Right cardiac atrium (tissue), 5 donors: ENCODE results near the gene SLC25A36. TPM values are rescaled to one million over a fixed set of nuclear protein-coding genes. Genes with fewer than 3 reads are reported as not detected.
"Not testable (repeated sequence)": the region's sequence is repeated elsewhere in the genome, so short reads cannot be mapped to it uniquely, and the experiment has no call there.

ENCODE experiments used
- ATAC-seq, 2 donors: fragments of 200-7000 bp; cut with Tn5 transposase; one replicate each; pipeline versions ENCODE4 v1.8.0 to v1.9.1; 2020; ENCODE audit warnings: moderate library complexity in 2 of 2, mild to moderate bottlenecking in 1 of 2
- DNase-seq, 3 donors: peaks; one replicate each; pipeline ENCODE4 v3.0.0-alpha.2; 2020
- H3K27ac ChIP-seq: one replicate; pipeline ENCODE4 v1.5.1; 2013; ENCODE audit warnings: mild to moderate bottlenecking, low read length, control low read depth, moderate library complexity
- H3K27me3 ChIP-seq: one replicate; pipeline ENCODE4 v1.6.1; 2013; ENCODE audit not compliant: control insufficient read depth, insufficient read depth
- H3K4me1 ChIP-seq: one replicate; pipeline ENCODE4 v1.6.1; 2013; ENCODE audit warnings: low read length; ENCODE audit not compliant: control insufficient read depth, insufficient read depth
- H3K4me3 ChIP-seq: one replicate; pipeline ENCODE4 v1.5.1; 2013; ENCODE audit warnings: low read length, control low read depth
- H3K9me3 ChIP-seq: one replicate; pipeline ENCODE4 v1.6.1; 2013; ENCODE audit warnings: low read length; ENCODE audit not compliant: control insufficient read depth
- WGBS: extraction: QIAGEN DNeasy Blood & Tissue Kit; methylation state at CpG from one replicate; pipeline ENCODE4 v1.1.7; 2013; 5-methylcytosine and 5-hydroxymethylcytosine counted together
- intact Hi-C, 4 donors: fragments of 100-400 bp; cut with DNase I; formaldehyde crosslinking; loops; one replicate each; pipeline versions ENCODE4 v1.11.0 to v1.14.0; 2022 to 2023
- polyA plus RNA-seq: library from polyadenylated mRNA; stranded (reverse); fragments of 200-250 nt; gene quantifications from one replicate; pipeline ENCODE4 v1.2.3, GENCODE V29; 2013
- total RNA-seq, 4 donors: library from RNA; stranded (reverse); fragmentation: NEBNext Ultra II Directional; extraction: Animal tissue kit (Norgen Biotek cat#: 25700); gene quantifications; one replicate each; pipeline ENCODE4 v1.2.1, GENCODE V29; 2021
- donor health status: healthy with polysubstance abuse.
- donor health status: DM: no; HTN: yes; CAD: no.
- donor health status: DM: no; HTN: no; CAD: no.
- donor health status: DM: no; HTN: yes; CAD: no; lungs with severe emphysema.
- donor health status: DM: yes; HTN: yes; CAD: no.

Gene SLC25A36
- total and polyA plus RNA-seq, 5 donors: 34.3 to 75.0 (median 68.5) TPM

DNA sequence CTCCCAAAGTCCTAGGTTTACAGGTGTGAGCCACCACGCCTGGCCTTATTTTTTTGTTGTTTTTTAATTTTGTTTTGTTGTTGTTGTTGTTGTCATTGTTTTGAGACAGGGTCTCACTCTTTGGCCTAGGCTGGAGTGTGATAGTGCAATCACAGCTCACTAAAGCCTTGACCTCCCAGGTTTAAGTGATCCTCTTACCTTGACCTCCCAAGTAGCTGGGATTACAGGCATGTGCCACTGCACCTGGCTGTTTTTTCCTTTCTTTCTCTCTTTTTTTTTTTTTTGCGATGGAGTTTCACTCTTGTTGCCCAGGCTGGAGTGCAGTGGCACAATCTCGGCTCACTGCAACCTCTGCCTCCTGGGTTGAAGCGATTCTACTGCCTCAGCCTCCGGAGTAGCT is 10.1 kb downstream of the SLC25A36 start:
- 92% methylated on average over 5 of the region's 5 CpGs for WGBS
- DNase-seq, ATAC-seq, H3K4me3 ChIP-seq, H3K4me1 ChIP-seq, intact Hi-C loops, H3K9me3 ChIP-seq, H3K27ac ChIP-seq, H3K27me3 ChIP-seq: not testable (repeated sequence)

DNA sequence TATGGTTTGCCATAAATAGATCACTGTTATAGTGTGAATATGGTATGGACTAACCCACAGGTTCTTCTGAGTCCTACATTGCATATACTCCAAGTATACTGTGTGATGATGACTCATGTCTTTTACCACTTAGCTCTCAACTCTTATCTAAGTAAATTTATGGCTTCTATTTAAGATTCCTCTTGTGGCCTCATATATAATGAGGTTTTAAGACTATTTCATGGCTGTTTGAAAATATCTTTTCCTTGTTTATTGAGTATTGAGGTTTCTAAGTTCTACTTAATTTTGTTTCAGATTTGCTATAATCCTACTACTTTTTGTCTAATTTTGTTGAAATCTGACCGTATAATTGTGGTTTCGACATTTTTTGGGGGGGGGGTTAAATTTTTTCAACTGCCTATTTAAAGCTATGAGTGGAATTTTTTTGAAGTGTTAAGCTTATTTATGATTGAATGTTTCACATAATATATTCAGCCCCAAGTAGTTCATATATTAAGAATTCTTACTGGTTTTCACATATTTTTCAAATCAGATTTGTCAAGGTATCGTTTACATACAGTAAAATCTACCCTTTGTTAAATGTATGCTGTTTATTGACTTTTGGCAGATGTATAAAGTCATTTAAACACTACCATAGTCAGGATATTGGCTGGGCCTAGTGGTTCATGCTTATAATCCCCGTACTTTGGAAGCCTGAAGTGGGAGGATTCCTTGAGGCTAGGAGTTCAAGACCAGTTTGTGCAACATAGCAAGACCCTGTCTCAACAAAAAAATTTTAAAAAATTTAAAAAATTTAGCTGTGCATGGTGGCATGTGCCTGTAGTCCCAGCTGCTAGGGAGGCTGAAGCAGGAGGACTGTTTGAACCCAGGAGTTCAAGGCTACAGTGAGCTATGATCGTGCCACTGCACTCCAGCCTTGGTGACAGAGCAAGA is 11.7 kb downstream of the SLC25A36 start:
- DNase-seq: no peak
- H3K27ac ChIP-seq: no peak overlapping the region
- 90% methylated on average over 5 of the region's 5 CpGs for WGBS
- intact Hi-C loops: no loop called here
- no peaks in the 10 kb centered on the region for H3K27me3 ChIP-seq
- H3K4me1 ChIP-seq: peaks cover 5% of the 10 kb centered on the region
- H3K4me3 ChIP-seq: no peak overlapping the region
- ATAC-seq: no peak
- H3K9me3 ChIP-seq: no peaks in the 10 kb centered on the region

DNA sequence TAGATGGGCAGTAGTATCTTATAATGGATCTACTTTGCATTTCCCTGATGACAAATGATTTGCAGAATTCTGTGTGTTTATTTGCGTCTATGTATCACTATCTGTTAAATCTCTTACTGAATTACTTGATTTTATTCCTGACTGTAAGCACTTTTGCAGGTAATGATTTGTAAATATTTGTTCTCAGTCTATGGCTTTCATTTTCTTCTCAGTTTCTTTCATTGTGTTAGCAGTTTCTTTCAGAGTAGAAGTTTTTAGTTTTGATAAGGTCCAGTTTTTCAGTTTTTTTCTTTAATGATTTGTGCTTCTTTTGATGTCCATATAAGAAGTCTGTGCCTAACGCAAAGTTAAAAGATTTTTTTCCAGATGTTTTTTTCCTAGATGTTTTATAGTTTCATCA is 12.9 kb downstream of the SLC25A36 start:
- Histone ChIP-seq H3K27ac (no peak overlapping the region), H3K4me3 (no peak overlapping the region), H3K9me3 (no peaks in the 10 kb centered on the region), H3K27me3 (no peaks in the 10 kb centered on the region), H3K4me1 (peaks cover 5% of the 10 kb centered on the region)
- no peak for ATAC-seq
- DNase-seq: no peak
- intact Hi-C loops: no loop called here
- WGBS: 78% methylated on average over 2 of the region's 2 CpGs

DNA sequence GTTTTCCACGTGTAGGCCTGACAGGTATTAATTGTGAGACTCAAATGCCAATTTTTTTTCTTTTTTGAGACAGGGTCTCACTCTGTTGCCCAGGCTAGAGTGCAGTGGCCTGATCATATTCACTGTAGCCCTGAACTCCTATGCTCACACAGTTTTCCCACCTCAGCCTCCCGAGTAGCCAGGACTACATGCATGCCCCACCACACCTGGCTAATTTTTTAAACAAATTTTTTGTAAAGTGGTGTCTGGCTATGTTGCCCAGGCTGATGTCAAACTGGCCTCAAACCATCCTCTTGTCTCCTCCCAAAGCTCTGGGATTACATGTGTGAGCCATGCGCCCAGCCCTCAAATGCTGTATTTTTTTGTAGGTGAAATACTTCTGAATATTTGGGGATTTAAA is 14.0 kb downstream of the SLC25A36 start:
- intact Hi-C loops: no loop called here
- DNase-seq (no peak), ATAC-seq (peak in 1 of 2 donors; percentile 30)
- peaks cover 5% of the 10 kb centered on the region for H3K4me1 ChIP-seq
- WGBS: 84% methylated on average over 3 of the region's 3 CpGs
- H3K27me3 ChIP-seq: no peaks in the 10 kb centered on the region
- peak overlapping the region; percentile 75 for H3K27ac ChIP-seq
- no peaks in the 10 kb centered on the region for H3K9me3 ChIP-seq
- H3K4me3 ChIP-seq: no peak overlapping the region

DNA sequence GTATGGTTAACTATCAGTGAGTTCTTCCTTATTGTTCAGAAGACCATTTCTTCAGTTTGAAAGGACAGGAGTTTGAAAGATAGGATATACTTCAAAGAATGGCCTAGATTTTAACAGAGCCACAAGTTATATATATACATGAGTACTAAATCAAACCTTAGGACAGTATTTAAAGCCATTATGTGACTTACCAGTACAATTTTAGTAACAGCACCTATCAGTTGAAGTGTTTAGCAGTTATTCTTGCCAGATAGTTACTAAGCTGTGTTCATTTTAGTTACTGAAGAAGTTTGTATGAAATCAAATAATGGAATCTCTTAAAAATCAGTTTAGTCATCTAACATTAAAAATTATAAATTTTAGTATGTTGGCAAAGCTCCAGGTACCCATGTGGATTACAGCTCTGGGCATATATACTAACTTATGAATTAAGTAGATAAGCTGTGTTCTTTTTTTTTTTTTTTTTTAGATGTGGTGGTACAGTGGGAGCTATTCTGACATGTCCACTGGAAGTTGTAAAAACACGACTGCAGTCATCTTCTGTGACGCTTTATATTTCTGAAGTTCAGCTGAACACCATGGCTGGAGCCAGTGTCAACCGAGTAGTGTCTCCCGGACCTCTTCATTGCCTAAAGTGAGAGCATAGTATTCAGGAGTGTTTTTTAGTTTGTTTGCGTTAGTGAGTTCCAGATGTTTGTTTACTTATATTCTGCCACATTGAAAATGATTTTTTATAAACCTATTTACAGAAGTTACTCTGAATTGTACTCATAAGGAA is 14.6 kb downstream of the SLC25A36 start:
- no peaks in the 10 kb centered on the region for H3K9me3 ChIP-seq
- H3K4me3 ChIP-seq: no peak overlapping the region
- H3K27me3 ChIP-seq: no peaks in the 10 kb centered on the region
- ATAC-seq: peak; percentile 29 to 56
- H3K4me1 ChIP-seq: peaks cover 2% of the 10 kb centered on the region
- intact Hi-C loops: no loop called here
- WGBS: 58% methylated on average over 5 of the region's 5 CpGs
- no peak for DNase-seq
- peak overlapping the region; percentile 72 for H3K27ac ChIP-seq

DNA sequence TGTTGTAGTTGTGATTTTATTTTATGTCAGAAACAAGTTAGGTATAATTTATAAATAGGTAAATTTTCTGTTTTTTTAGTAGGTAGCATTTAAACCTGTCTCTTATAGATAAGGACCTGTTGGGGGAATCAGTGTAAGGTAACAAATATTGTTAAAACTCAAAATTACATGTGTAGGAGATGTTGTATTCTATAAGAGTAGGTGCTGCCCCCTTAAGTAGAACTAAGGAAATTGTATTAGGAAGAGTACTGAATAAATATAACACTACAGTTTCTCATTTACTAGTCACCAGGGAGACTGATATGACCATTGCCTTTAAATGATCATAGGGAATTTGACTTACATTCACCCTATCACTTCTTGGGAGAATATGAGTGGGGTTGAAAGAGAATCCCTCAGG is 31.2 kb downstream of the SLC25A36 start:
- H3K27me3 ChIP-seq: no peaks in the 10 kb centered on the region
- intact Hi-C loops: loop anchor here in 1 of 4 donors (10.0 kb wide), 1 partner anchor 48 kb away; no protein-coding TSS in a partner anchor
- no peak overlapping the region for H3K4me3 ChIP-seq
- DNase-seq (no peak), ATAC-seq (no peak)
- no peak overlapping the region for H3K27ac ChIP-seq
- peaks cover 2% of the 10 kb centered on the region for H3K4me1 ChIP-seq
- H3K9me3 ChIP-seq: no peaks in the 10 kb centered on the region

DNA sequence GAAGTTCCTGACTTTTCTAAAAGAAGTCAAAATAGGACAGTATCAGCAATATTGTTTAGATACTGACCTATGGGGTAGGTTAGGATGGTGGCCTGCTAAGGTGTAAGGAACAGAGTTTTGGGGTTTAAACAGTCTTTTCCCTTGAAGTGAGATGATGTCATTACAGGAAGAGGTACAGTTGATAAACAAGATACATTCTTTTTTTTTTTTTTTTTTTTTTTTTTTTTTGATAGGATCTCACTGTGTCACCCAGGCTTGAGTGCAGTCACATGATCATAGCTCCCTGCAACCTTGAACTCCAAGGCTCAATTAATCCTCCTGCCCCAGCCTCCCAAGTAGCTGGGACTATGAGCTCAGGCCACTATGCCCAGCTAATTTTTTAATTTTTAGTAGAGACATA is 33.3 kb downstream of the SLC25A36 start:
- ATAC-seq: no peak

DNA sequence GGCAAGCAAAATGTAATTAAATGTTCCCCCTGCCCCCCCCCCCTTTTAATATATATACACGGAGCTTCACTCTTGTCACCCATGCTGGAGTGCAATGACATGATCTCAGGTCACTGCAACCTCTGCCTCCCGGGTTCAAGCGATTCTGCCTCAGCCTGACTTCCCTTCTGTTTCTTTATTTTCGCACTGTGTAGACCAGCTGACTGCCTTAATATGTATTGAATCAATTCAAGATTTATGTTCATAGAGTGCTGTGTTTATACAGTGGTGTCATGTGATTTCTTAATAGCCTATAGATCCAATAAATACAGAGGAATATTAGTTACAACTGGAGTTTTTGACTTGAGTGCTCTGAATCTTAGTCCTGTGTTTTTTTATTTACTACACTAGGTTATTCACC is 39.0 kb downstream of the SLC25A36 start:
- 78% methylated on average over 4 of the region's 4 CpGs for WGBS
- ATAC-seq (no peak), DNase-seq (no peak)
- Histone ChIP-seq H3K27ac (no peak overlapping the region), H3K9me3 (no peaks in the 10 kb centered on the region), H3K4me1 (no peaks in the 10 kb centered on the region), H3K4me3 (no peak overlapping the region), H3K27me3 (no peaks in the 10 kb centered on the region)
- intact Hi-C loops: no loop called here

More for the DNA sequence above, 33.3 kb downstream of the SLC25A36 start:
- peak overlapping the region; percentile 37 for H3K27ac ChIP-seq
- H3K4me1 ChIP-seq: peaks cover 2% of the 10 kb centered on the region
- no peak for DNase-seq
- intact Hi-C loops: loop anchor here in 1 of 4 donors (10.0 kb wide), 1 partner anchor 50 kb away; no protein-coding TSS in a partner anchor
- H3K9me3 ChIP-seq: no peaks in the 10 kb centered on the region
- H3K4me3 ChIP-seq: no peak overlapping the region
- no peaks in the 10 kb centered on the region for H3K27me3 ChIP-seq

DNA sequence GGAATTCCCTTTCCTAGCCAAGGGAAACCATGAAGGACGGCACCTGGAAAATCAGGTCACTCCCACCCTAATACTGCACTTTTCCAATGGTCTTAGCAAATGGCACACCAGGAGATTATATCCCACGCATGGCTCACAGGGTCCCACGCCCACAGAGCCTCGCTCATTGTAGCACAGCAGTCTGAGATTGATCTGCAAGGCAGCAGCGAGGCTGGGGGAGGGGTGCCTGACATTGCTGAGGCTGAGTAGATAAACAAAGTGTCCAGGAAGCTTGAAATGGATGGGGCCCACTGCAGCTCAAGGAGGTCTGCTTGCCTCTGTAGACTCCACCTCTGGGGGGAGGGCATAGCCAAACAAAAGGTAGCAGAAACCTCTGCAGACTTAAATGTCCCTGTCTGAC is 46.2 kb downstream of the SLC25A36 start:
- 91% methylated on average over 5 of the region's 5 CpGs for WGBS
- ATAC-seq, H3K4me3 ChIP-seq, H3K27me3 ChIP-seq, H3K27ac ChIP-seq, H3K4me1 ChIP-seq, intact Hi-C loops, DNase-seq, H3K9me3 ChIP-seq: not testable (repeated sequence)

DNA sequence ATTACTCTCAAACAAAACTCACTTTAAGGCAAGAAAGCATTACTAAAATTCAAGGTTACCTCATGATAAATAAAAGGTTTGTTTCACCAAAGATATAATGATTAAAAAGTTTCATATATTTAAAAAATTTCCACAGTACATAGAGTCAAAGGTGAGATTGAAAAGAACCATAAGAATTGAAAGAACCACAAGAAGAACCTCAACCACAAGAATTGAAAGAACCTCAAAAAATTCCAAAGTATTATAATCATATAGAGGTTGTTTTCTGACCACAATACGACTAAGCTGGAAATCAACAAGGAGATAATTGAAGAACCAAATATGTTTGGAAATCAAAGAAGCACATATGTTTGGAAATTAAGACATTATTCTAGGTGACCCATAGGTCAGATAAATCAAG is 52.7 kb downstream of the SLC25A36 start:
- WGBS: 85% methylated on average over 1 of the region's 1 CpG
- intact Hi-C loops: no loop called here
- Histone ChIP-seq H3K27ac (no peak overlapping the region), H3K27me3 (no peaks in the 10 kb centered on the region), H3K4me3 (no peak overlapping the region), H3K9me3 (no peaks in the 10 kb centered on the region), H3K4me1 (no peaks in the 10 kb centered on the region)
- no peak for DNase-seq
- ATAC-seq: no peak

DNA sequence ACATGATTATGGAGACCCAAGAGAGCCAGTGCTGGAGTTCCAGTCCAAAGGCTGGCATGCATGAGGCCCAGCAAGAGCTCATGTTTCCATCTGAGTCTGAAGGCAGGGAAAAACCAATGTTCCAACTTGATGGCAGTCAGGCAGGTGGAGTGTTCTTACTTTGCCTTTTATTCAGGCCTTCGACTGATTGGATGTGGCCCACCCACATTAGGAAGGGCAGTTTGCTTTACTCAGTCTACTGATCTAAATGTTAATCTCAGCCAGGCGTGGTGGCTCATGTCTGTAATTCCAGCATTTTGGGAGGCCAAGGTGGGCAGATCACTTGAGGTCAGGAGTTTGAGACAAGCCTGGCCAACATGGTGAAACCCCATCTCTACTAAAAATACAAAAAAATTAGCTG is 53.2 kb downstream of the SLC25A36 start:
- not testable (repeated sequence) for H3K27ac ChIP-seq, H3K4me1 ChIP-seq, ATAC-seq, H3K4me3 ChIP-seq, DNase-seq, H3K9me3 ChIP-seq, H3K27me3 ChIP-seq
- WGBS: 80% methylated on average over 2 of the region's 2 CpGs
- intact Hi-C loops: loop anchor here in 2 of 4 donors (5.0 kb wide), 2 partner anchors 112 to 197 kb away; no protein-coding TSS in a partner anchor
